Umbilical cord (tissue), 2 donors: ENCODE results near the gene ANGEL1. TPM values are rescaled to one million over a fixed set of nuclear protein-coding genes. Genes with fewer than 3 reads are reported as not detected.

Experiments used
- DNase-seq: peaks from one replicate; pipeline ENCODE4 v3.0.0-alpha.2; 2015; ENCODE audit warnings: low spot score
- total RNA-seq: library from RNA; depleted of rRNA; stranded (reverse); fragments of >200 nt; gene quantifications from one replicate; pipeline ENCODE4 v1.2.3, GENCODE V29; 2014; ENCODE audit warnings: low replicate concordance; ENCODE audit not compliant: insufficient read depth

ANGEL1 gene
- total RNA-seq, 1 donor from 2014 or later = 5.1 TPM

- DNase-seq = no peak
Observed at GRCh38 chr14:76780058-76780345, 32.7 kb downstream of the ANGEL1 start.

- no peak for DNase-seq
Observed at GRCh38 chr14:76779221-76780057, 33.2 kb downstream of the ANGEL1 start.

GRCh38 chr14:76778546-76779215 lies 34.0 kb downstream of the ANGEL1 start:
- no peak for DNase-seq

- DNase-seq = no peak
Observed at GRCh38 chr14:76777721-76778120, 35.0 kb downstream of the ANGEL1 start.

GRCh38 chr14:76776428-76777251 lies 36.0 kb downstream of the ANGEL1 start:
- DNase-seq = no peak

GRCh38 chr14:76775695-76776427 lies 36.8 kb downstream of the ANGEL1 start:
- DNase-seq = no peak

- DNase-seq = no peak
Observed at GRCh38 chr14:76774821-76775694, 37.6 kb downstream of the ANGEL1 start.

- no peak for DNase-seq
Observed at GRCh38 chr14:76773956-76774820, 38.5 kb downstream of the ANGEL1 start.

GRCh38 chr14:76773188-76773885 lies 39.3 kb downstream of the ANGEL1 start:
- peak; percentile 89 for DNase-seq

- DNase-seq = peak; percentile 92
Observed at GRCh38 chr14:76772300-76773187, 40.1 kb downstream of the ANGEL1 start.

GRCh38 chr14:76771437-76771980 lies 41.2 kb downstream of the ANGEL1 start:
- no peak for DNase-seq

- no peak for DNase-seq
Observed at GRCh38 chr14:76770521-76771436, 41.9 kb downstream of the ANGEL1 start.

- DNase-seq = no peak
Observed at GRCh38 chr14:76769636-76770292, 42.9 kb downstream of the ANGEL1 start.

- DNase-seq = no peak
Observed at GRCh38 chr14:76768671-76769500, 43.8 kb downstream of the ANGEL1 start.
